Keratinocyte (primary cell): ENCODE measurements around the gene TIAM1. TPM values are rescaled to one million over a fixed set of nuclear protein-coding genes. Genes with fewer than 3 reads are reported as not detected.

Source experiments
- DNase-seq: peaks from one replicate; pipeline ENCODE4 v3.0.0-alpha.2; 2011; ENCODE audit warnings: low read depth, missing footprints, low spot score
- FAIRE-seq: peaks from 2 replicates; lab custom pipeline; 2011; peaks lifted over from hg19 to GRCh38; lab: Jason Lieb, UNC
- H2AFZ ChIP-seq: 2 replicates; pipeline ENCODE4 v1.6.0; 2012; ENCODE audit warnings: low read length, control low read depth, inconsistent platforms; ENCODE audit not compliant: control insufficient read depth
- H3K27ac ChIP-seq: 2 replicates; pipeline ENCODE4 v1.5.1; 2011; ENCODE audit warnings: low read length; ENCODE audit not compliant: control insufficient read depth, insufficient read depth
- H3K27me3 ChIP-seq: 3 replicates; pipeline ENCODE4 v1.6.0; 2011; ENCODE audit warnings: low read length; ENCODE audit not compliant: control insufficient read depth, insufficient read depth; ENCODE audit errors: extremely low read depth
- H3K36me3 ChIP-seq, 2 experiments: 2 replicates in 1 of 2; 3 replicates in 1 of 2; pipeline ENCODE4 v1.5.1; 2011; ENCODE audit warnings: low read length in 2 of 2, mild to moderate bottlenecking in 1 of 2; ENCODE audit not compliant: control insufficient read depth in 2 of 2, insufficient read depth in 2 of 2; ENCODE audit errors: extremely low read depth in 1 of 2
- H3K4me1 ChIP-seq: 3 replicates; pipeline ENCODE4 v1.5.1; 2011; ENCODE audit warnings: low read length; ENCODE audit not compliant: control insufficient read depth, insufficient read depth; ENCODE audit errors: extremely low read depth
- H3K4me2 ChIP-seq: 3 replicates; pipeline ENCODE4 v1.6.0; 2011; ENCODE audit warnings: low read depth, low read length; ENCODE audit not compliant: control insufficient read depth, insufficient read depth; ENCODE audit errors: extremely low read depth
- H3K4me3 ChIP-seq, 3 experiments: fragments of 200-600 bp in 1 of 3; sonication (generic) in 1 of 3; 2 replicates in 2 of 3; 3 replicates in 1 of 3; pipeline ENCODE4 v1.5.1; 2011 to 2016; ENCODE audit warnings: low read length in 3 of 3, mild to moderate bottlenecking in 3 of 3, control low read depth in 2 of 3, inconsistent platforms in 1 of 3, low read depth in 1 of 3, mixed read lengths in 1 of 3, mixed run types in 1 of 3, moderate library complexity in 1 of 3; ENCODE audit not compliant: control insufficient read depth in 2 of 3, insufficient read depth in 2 of 3; ENCODE audit errors: extremely low read depth in 1 of 3
- H3K79me2 ChIP-seq: 2 replicates; pipeline ENCODE4 v1.6.0; 2012; ENCODE audit warnings: low read length; ENCODE audit not compliant: control insufficient read depth, insufficient read depth
- H3K9ac ChIP-seq: 3 replicates; pipeline ENCODE4 v1.6.0; 2011; ENCODE audit warnings: low read length; ENCODE audit not compliant: control insufficient read depth, insufficient read depth; ENCODE audit errors: extremely low read depth
- H3K9me1 ChIP-seq: 3 replicates; pipeline ENCODE4 v1.6.0; 2011; ENCODE audit warnings: low read length; ENCODE audit not compliant: control insufficient read depth, insufficient read depth; ENCODE audit errors: extremely low read depth
- H3K9me3 ChIP-seq: 2 replicates; pipeline ENCODE4 v1.5.1; 2012; ENCODE audit warnings: low read depth, low read length; ENCODE audit not compliant: control insufficient read depth
- H4K20me1 ChIP-seq: 3 replicates; pipeline ENCODE4 v1.6.0; 2011; ENCODE audit warnings: low read length; ENCODE audit not compliant: control insufficient read depth, insufficient read depth; ENCODE audit errors: extremely low read depth
- EZH2 ChIP-seq: IDR thresholded peaks from one replicate; pipeline ENCODE4 v1.6.1; 2012; ENCODE audit warnings: inconsistent platforms, mild to moderate bottlenecking, low read length, moderate library complexity
- dilution Hi-C: fragments of 300-500 bp; cut with MboI; formaldehyde crosslinking; loops from one replicate; pipeline ENCODE4 v1.7.0; 2020; ENCODE audit warnings: low sequenced_read_pairs; ENCODE audit not compliant: extremely low pct_ligation_motif_present
- polyA plus RNA-seq, 5 experiments: library from polyadenylated mRNA; depleted of rRNA in 3 of 5; stranded (reverse) in 3 of 5; stranded (forward) in 1 of 5; unstranded in 1 of 5; fragments of >200 nt; gene quantifications; 1 replicate in 1 of 5; 2 replicates in 3 of 5; 3 replicates in 1 of 5; pipeline versions ENCODE4 v1.2.1 to v1.2.3, GENCODE V29; 2011 to 2012; ENCODE audit warnings: missing spikeins in 2 of 5, low read depth in 1 of 5, low replicate concordance in 1 of 5
- TF ChIP-seq, protein P1 (sequence below), 3 experiments: IDR thresholded peaks in 1 of 3; conservative IDR thresholded peaks in 1 of 3; optimal IDR thresholded peaks in 1 of 3; 2 replicates in 2 of 3; 3 replicates in 1 of 3; pipeline versions ENCODE3 to v1.5.1; 2011; ENCODE audit warnings: low read length in 3 of 3, mild to moderate bottlenecking in 3 of 3, moderate library complexity in 2 of 3, control low read depth in 1 of 3, inconsistent platforms in 1 of 3; ENCODE audit not compliant: insufficient read depth in 2 of 3; ENCODE audit errors: extremely low read depth in 1 of 3

The TIAM1 gene
- polyA plus RNA-seq, 1 donor (not counting 4 experiments of a cell fraction or from before 2014, with no cell fraction given), result 8.3 TPM

DNA sequence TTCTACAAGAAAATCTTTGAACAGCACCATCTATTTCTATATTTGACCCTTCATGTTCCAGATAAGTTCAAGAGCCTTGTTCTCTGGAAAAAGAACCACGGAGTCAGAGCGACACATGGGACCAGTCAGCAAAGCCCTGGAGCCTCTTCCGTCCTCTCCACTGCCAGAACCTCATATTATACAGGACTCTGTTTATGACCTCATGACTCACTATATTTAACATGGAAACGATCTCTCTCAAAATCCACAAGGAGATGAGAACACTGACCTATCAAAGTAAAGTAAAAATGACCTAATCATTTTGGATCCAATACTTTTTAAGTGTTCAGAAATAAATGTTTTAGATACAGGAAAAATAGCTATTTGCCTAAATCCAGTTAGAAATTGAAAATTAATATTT is 181.2 kb downstream of the TIAM1 start:
- no peak overlapping the region for H3K4me3 ChIP-seq
- H2AFZ ChIP-seq, result no peak overlapping the region
- FAIRE-seq (no peak), DNase-seq (no peak)
- dilution Hi-C loops, result no loop called here
- no peak overlapping the region for H3K4me2 ChIP-seq
- no peaks in the 10 kb centered on the region for H3K79me2 ChIP-seq
- H3K27ac ChIP-seq, result no peak overlapping the region
- no peaks in the 10 kb centered on the region for H4K20me1 ChIP-seq
- H3K9ac ChIP-seq, result no peak overlapping the region
- H3K9me1 ChIP-seq, result no peaks in the 10 kb centered on the region
- no peaks in the 10 kb centered on the region for H3K36me3 ChIP-seq
- peaks cover 15% of the 10 kb centered on the region for H3K4me1 ChIP-seq
- no peaks in the 10 kb centered on the region for H3K9me3 ChIP-seq
- H3K27me3 ChIP-seq, result no peaks in the 10 kb centered on the region
- TF ChIP-seq, protein P1, sequence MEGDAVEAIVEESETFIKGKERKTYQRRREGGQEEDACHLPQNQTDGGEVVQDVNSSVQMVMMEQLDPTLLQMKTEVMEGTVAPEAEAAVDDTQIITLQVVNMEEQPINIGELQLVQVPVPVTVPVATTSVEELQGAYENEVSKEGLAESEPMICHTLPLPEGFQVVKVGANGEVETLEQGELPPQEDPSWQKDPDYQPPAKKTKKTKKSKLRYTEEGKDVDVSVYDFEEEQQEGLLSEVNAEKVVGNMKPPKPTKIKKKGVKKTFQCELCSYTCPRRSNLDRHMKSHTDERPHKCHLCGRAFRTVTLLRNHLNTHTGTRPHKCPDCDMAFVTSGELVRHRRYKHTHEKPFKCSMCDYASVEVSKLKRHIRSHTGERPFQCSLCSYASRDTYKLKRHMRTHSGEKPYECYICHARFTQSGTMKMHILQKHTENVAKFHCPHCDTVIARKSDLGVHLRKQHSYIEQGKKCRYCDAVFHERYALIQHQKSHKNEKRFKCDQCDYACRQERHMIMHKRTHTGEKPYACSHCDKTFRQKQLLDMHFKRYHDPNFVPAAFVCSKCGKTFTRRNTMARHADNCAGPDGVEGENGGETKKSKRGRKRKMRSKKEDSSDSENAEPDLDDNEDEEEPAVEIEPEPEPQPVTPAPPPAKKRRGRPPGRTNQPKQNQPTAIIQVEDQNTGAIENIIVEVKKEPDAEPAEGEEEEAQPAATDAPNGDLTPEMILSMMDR (optimal IDR thresholded peaks at IDR 0.05 in 1 of 3, IDR thresholded peaks at IDR 0.05 in 1 of 3, conservative IDR thresholded peaks at IDR 0.05 in 1 of 3; ENCODE audit: extremely low read depth in 1 of 3, insufficient read depth in 2 of 3, low read length in 3 of 3), result no peak
- TF ChIP-seq EZH2, result no peak

DNA sequence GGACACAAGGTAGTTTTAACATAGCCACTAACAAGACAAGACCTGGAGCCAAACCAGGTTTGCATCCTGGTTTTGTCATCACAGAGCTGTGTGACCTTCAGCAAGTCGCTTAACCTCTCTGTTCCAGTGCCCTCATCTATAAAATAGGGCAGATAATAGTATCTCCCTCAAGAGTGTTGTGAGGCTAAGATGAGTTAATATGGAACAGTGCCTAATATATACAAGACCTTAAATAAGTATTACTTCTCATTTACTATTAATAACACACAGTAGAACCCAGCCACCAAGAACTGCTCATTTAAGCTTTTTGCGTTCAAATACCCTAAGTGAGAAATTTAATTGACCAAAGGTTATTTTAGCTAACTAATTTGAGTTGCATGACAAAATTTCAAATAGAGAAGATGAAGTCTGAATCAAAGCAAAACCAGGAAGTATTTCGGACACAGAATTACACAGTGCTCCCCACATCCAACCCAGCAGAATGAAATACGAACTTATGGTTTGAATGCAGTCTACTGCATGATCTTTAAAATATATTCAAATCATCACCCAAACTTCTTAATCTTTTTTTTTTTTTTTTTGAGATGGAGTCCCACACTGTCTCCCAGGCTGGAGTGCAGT is 181.9 kb downstream of the TIAM1 start:
- Histone ChIP-seq H2AFZ (no peak overlapping the region), H3K9me3 (no peaks in the 10 kb centered on the region), H3K9ac (no peak overlapping the region), H3K27me3 (no peaks in the 10 kb centered on the region), H3K4me1 (peaks cover 15% of the 10 kb centered on the region), H3K9me1 (no peaks in the 10 kb centered on the region), H3K27ac (no peak overlapping the region), H3K4me2 (no peak overlapping the region), H3K4me3 (no peak overlapping the region), H3K36me3 (no peaks in the 10 kb centered on the region), H3K79me2 (no peaks in the 10 kb centered on the region), H4K20me1 (no peaks in the 10 kb centered on the region)
- DNase-seq, result no peak
- dilution Hi-C loops, result no loop called here
- TF ChIP-seq, protein P1 (optimal IDR thresholded peaks at IDR 0.05 in 1 of 3, IDR thresholded peaks at IDR 0.05 in 1 of 3, conservative IDR thresholded peaks at IDR 0.05 in 1 of 3; ENCODE audit: extremely low read depth in 1 of 3, insufficient read depth in 2 of 3, low read length in 3 of 3), result no peak
- no peak for TF ChIP-seq EZH2
- FAIRE-seq, result no peak
